ENCODE measurements around the gene GPBAR1.

DNA sequence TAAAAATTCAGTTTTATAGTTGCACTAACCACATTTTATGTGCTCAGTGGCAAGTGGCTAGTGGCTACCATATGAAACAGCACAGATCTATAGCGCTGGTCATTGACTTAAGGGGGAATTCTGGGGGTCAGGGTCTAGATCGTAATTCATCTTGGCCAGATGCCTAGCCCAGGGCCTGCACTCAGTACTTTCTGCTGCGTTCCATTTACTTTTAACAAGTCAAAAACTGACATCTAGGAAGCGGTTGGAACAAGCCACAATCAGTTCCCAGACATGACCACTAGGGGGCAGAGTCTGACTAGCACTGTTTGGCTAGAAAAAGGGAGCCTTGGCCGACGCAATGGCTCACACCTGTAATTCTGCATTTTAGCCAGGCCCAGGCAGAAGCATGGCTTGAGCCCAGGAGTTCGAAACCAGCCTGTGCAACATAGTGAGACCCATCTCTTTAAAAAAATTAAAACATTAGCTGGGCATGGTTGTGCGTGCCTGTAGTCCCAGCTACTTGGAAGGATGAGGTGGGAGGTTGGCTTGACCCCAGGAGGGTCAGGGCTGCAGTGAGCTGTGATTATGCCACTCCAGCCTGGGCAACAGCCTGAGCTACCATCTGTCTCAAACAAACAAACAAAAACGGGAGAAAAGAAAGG, 40.5 kb downstream of the GPBAR1 start:
- no peak for TF ChIP-seq POLR2A (IDR thresholded peaks at IDR 0.05)
- TF ChIP-seq, protein P1, sequence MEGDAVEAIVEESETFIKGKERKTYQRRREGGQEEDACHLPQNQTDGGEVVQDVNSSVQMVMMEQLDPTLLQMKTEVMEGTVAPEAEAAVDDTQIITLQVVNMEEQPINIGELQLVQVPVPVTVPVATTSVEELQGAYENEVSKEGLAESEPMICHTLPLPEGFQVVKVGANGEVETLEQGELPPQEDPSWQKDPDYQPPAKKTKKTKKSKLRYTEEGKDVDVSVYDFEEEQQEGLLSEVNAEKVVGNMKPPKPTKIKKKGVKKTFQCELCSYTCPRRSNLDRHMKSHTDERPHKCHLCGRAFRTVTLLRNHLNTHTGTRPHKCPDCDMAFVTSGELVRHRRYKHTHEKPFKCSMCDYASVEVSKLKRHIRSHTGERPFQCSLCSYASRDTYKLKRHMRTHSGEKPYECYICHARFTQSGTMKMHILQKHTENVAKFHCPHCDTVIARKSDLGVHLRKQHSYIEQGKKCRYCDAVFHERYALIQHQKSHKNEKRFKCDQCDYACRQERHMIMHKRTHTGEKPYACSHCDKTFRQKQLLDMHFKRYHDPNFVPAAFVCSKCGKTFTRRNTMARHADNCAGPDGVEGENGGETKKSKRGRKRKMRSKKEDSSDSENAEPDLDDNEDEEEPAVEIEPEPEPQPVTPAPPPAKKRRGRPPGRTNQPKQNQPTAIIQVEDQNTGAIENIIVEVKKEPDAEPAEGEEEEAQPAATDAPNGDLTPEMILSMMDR (IDR thresholded peaks at IDR 0.05) = peak; percentile 98 to 99 (median 98)

Data from esophagus squamous epithelium (tissue), 4 donors.